ENCODE data around the gene PACRG.

PACRG gene

GRCh38 chr6:163207431-163208383, 479.9 kb downstream of the PACRG start:
- TF ChIP-seq YY1 (IDR thresholded peaks at IDR 0.05; ENCODE audit: low read depth) (no peak), ZBTB7A (IDR thresholded peaks at IDR 0.05; ENCODE audit: low read depth) (no peak), EGR1 (IDR thresholded peaks at IDR 0.05) (no peak), RAD21 (IDR thresholded peaks at IDR 0.05; ENCODE audit: low read depth) (no peak), CEBPB (IDR thresholded peaks at IDR 0.05) (no peak), TCF12 (IDR thresholded peaks at IDR 0.05; ENCODE audit: low read depth) (no peak), CREB1 (IDR thresholded peaks at IDR 0.05; ENCODE audit: low read depth) (no peak), TAF1 (IDR thresholded peaks at IDR 0.05; ENCODE audit: low read depth) (no peak), FOXM1 (IDR thresholded peaks at IDR 0.05; ENCODE audit: borderline replicate concordance, low read depth) (no peak), TEAD4 (IDR thresholded peaks at IDR 0.05) (no peak), USF1 (IDR thresholded peaks at IDR 0.05) (no peak), EP300 (IDR thresholded peaks at IDR 0.05; ENCODE audit: borderline replicate concordance) (no peak), NFIC (IDR thresholded peaks at IDR 0.05) (no peak)
- TF ChIP-seq, protein P1, sequence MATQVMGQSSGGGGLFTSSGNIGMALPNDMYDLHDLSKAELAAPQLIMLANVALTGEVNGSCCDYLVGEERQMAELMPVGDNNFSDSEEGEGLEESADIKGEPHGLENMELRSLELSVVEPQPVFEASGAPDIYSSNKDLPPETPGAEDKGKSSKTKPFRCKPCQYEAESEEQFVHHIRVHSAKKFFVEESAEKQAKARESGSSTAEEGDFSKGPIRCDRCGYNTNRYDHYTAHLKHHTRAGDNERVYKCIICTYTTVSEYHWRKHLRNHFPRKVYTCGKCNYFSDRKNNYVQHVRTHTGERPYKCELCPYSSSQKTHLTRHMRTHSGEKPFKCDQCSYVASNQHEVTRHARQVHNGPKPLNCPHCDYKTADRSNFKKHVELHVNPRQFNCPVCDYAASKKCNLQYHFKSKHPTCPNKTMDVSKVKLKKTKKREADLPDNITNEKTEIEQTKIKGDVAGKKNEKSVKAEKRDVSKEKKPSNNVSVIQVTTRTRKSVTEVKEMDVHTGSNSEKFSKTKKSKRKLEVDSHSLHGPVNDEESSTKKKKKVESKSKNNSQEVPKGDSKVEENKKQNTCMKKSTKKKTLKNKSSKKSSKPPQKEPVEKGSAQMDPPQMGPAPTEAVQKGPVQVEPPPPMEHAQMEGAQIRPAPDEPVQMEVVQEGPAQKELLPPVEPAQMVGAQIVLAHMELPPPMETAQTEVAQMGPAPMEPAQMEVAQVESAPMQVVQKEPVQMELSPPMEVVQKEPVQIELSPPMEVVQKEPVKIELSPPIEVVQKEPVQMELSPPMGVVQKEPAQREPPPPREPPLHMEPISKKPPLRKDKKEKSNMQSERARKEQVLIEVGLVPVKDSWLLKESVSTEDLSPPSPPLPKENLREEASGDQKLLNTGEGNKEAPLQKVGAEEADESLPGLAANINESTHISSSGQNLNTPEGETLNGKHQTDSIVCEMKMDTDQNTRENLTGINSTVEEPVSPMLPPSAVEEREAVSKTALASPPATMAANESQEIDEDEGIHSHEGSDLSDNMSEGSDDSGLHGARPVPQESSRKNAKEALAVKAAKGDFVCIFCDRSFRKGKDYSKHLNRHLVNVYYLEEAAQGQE (IDR thresholded peaks at IDR 0.05; ENCODE audit: low read depth) = no peak
- TF ChIP-seq, protein P2, sequence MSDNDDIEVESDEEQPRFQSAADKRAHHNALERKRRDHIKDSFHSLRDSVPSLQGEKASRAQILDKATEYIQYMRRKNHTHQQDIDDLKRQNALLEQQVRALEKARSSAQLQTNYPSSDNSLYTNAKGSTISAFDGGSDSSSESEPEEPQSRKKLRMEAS (IDR thresholded peaks at IDR 0.05) = no peak

DNA sequence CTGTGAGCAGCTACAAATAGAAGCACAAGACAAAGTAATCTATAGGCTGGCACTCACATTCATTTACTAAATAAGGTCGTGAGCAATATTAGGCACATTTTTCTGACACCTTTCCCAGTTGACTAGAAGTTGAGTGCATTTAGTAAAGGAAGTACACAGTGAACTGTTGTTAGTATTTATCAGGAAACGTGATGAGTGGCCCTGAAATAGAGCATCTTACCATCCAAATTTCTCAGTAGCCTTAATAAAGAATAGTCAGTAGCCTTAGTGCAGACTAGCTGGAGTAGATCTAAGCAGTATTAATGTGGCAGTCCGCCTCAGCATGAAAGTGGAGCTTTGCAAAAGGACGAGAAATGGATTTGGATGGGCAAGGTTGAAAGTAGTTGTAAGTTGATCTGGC, 481.2 kb downstream of the PACRG start:
- TF ChIP-seq, protein P2 (IDR thresholded peaks at IDR 0.05) = no peak

GRCh38 chr6:163212123-163212522, 484.3 kb downstream of the PACRG start:
- TF ChIP-seq EP300 (IDR thresholded peaks at IDR 0.05; ENCODE audit: borderline replicate concordance) (no peak), TCF12 (IDR thresholded peaks at IDR 0.05; ENCODE audit: low read depth) (no peak), CEBPB (IDR thresholded peaks at IDR 0.05) (no peak), TEAD4 (IDR thresholded peaks at IDR 0.05) (no peak), ZBTB7A (IDR thresholded peaks at IDR 0.05; ENCODE audit: low read depth) (no peak), USF1 (IDR thresholded peaks at IDR 0.05) (no peak), RAD21 (IDR thresholded peaks at IDR 0.05; ENCODE audit: low read depth) (no peak), EGR1 (IDR thresholded peaks at IDR 0.05) (no peak)

GRCh38 chr6:163214259-163214658, 486.5 kb downstream of the PACRG start:
- no peak for TF ChIP-seq EGR1 (IDR thresholded peaks at IDR 0.05)
- TF ChIP-seq, protein P1 (IDR thresholded peaks at IDR 0.05; ENCODE audit: low read depth) = no peak
- TF ChIP-seq USF1 (IDR thresholded peaks at IDR 0.05) = no peak
- no peak for TF ChIP-seq TAF1 (IDR thresholded peaks at IDR 0.05; ENCODE audit: low read depth)
- TF ChIP-seq CREB1 (IDR thresholded peaks at IDR 0.05; ENCODE audit: low read depth) = no peak
- no peak for TF ChIP-seq YY1 (IDR thresholded peaks at IDR 0.05; ENCODE audit: low read depth)
- TF ChIP-seq, protein P2 (IDR thresholded peaks at IDR 0.05) = no peak

- TF ChIP-seq, protein P1 (IDR thresholded peaks at IDR 0.05; ENCODE audit: low read depth) = no peak
- TF ChIP-seq EP300 (IDR thresholded peaks at IDR 0.05; ENCODE audit: borderline replicate concordance) = no peak
- TF ChIP-seq, protein P2 (IDR thresholded peaks at IDR 0.05) = no peak
- no peak for TF ChIP-seq TAF1 (IDR thresholded peaks at IDR 0.05; ENCODE audit: low read depth)
- TF ChIP-seq NFIC (IDR thresholded peaks at IDR 0.05) = no peak
- no peak for TF ChIP-seq CREB1 (IDR thresholded peaks at IDR 0.05; ENCODE audit: low read depth)
These were observed 490.7 kb downstream of the PACRG start for GRCh38 chr6:163218361-163218894.

All from Ishikawa (cell line).